SU-DHL-6 (cell line): ENCODE measurements around the gene TMEM178B.

Experiments used
- H2AFZ ChIP-seq: fragments of 200-600 bp; sonication (generic); 2 replicates; pipeline ENCODE4 v1.6.1; 2014; ENCODE audit warnings: low read depth, mild to moderate bottlenecking, moderate library complexity, mixed read lengths, antibody characterized with exemption, low read length; ENCODE audit not compliant: severe bottlenecking
- H3F3A ChIP-seq: fragments of 200-600 bp; shearing (Covaris generic); 2 replicates; pipeline ENCODE4 v1.6.0; 2016; ENCODE audit warnings: antibody characterized with exemption, mild to moderate bottlenecking; ENCODE audit not compliant: insufficient read depth
- H3K27ac ChIP-seq: fragments of 200-600 bp; sonication (generic); 2 replicates; pipeline ENCODE4 v1.5.1; 2016; ENCODE audit warnings: low read depth, mild to moderate bottlenecking, low read length, moderate library complexity, mixed read lengths
- H3K27me3 ChIP-seq: fragments of 200-600 bp; sonication (generic), shearing (Covaris generic); 2 replicates; pipeline ENCODE4 v1.6.0; 2014; ENCODE audit warnings: mild to moderate bottlenecking, low read length
- H3K36me3 ChIP-seq: fragments of 200-600 bp; sonication (generic); 2 replicates; pipeline ENCODE4 v1.6.1; 2014; ENCODE audit warnings: mild to moderate bottlenecking, low read length, mixed read lengths
- H3K4me2 ChIP-seq: fragments of 300-600, 200-600 bp; shearing (Covaris generic), sonication (generic); 2 replicates; pipeline ENCODE4 v1.6.0; 2014; ENCODE audit warnings: low read length, low read depth, mild to moderate bottlenecking; ENCODE audit not compliant: poor library complexity, severe bottlenecking
- H3K4me3 ChIP-seq: fragments of 200-600 bp; sonication (generic); 2 replicates; pipeline ENCODE4 v1.5.1; 2014; ENCODE audit warnings: antibody characterized with exemption, low read length, mild to moderate bottlenecking, mixed read lengths; ENCODE audit not compliant: insufficient read depth, poor library complexity, severe bottlenecking
- H3K79me2 ChIP-seq: fragments of 200-600 bp; sonication (generic); 2 replicates; pipeline ENCODE4 v1.6.1; 2014; ENCODE audit warnings: mild to moderate bottlenecking, low read length, moderate library complexity; ENCODE audit not compliant: insufficient read depth
- H3K9ac ChIP-seq: fragments of 200-600 bp; sonication (generic); 2 replicates; pipeline ENCODE4 v1.7.0; 2014; ENCODE audit warnings: mild to moderate bottlenecking, low read length
- H3K9me2 ChIP-seq: fragments of 200-600 bp; sonication (generic); replicated peaks from 2 replicates; pipeline ENCODE4 v1.6.1; 2014; ENCODE audit warnings: low read length; ENCODE audit not compliant: insufficient read depth
- H3K9me3 ChIP-seq: fragments of 200-600 bp; sonication (generic); 2 replicates; pipeline ENCODE4 v1.6.1; 2014; ENCODE audit warnings: low read length, mixed read lengths; ENCODE audit not compliant: insufficient read depth
- H4K20me1 ChIP-seq: fragments of 200-600 bp; sonication (generic); 2 replicates; pipeline ENCODE4 v1.6.1; 2014; ENCODE audit warnings: low read depth, mild to moderate bottlenecking, antibody characterized with exemption, low read length, moderate library complexity, mixed read lengths
- CTCF ChIP-seq: fragments of 200-600 bp; sonication (generic); IDR thresholded peaks from one replicate; pipeline ENCODE4 v1.5.1; 2017; ENCODE audit warnings: antibody characterized with exemption, mild to moderate bottlenecking, low read length, moderate library complexity; ENCODE audit not compliant: insufficient read depth, poor library complexity, severe bottlenecking
- EZH2phosphoT487 ChIP-seq: fragments of 200-600 bp; sonication (generic), shearing (Covaris generic); conservative IDR thresholded peaks from 2 replicates; pipeline ENCODE4 v1.6.1; 2018; ENCODE audit warnings: mild to moderate bottlenecking, antibody characterized with exemption, low read length, moderate library complexity, mixed read lengths

TMEM178B gene

GRCh38 chr7:141288626-141289025 is 214.8 kb downstream of the TMEM178B start:
- Histone ChIP-seq H3K79me2 (no peaks in the 10 kb centered on the region), H3K9me3 (no peaks in the 10 kb centered on the region), H3F3A (no peaks in the 10 kb centered on the region), H3K9me2 (no peaks in the 10 kb centered on the region), H3K4me2 (no peak overlapping the region), H3K36me3 (no peaks in the 10 kb centered on the region), H2AFZ (no peak overlapping the region), H3K27ac (no peak overlapping the region), H3K4me3 (no peak overlapping the region), H3K27me3 (0 out of 2 replicates have a peak, but pooled peaks cover 3% of the 10 kb centered on the region), H3K9ac (no peak overlapping the region), H4K20me1 (no peaks in the 10 kb centered on the region)
- TF ChIP-seq CTCF = no peak
- TF ChIP-seq EZH2phosphoT487 = no peak

DNA sequence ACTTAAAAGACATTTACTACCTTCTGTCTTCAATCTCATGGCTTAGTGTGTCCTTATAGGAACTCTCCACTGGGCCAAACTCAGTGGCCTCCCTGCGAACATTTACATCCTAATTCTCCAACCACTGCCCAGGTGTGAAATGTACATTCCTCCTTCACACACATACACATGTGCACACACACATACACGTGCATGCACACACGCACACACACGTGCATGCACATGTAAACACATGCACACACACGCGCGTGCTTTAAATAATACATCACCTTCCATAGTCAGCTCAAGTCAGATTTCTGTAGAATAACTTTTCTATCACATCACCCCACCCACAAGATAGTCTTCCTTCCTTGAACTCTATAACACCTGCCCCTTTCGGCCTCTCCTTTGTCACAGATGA is 216.5 kb downstream of the TMEM178B start:
- H3K79me2 ChIP-seq = no peaks in the 10 kb centered on the region
- H3K4me3 ChIP-seq = no peak overlapping the region
- TF ChIP-seq EZH2phosphoT487 (no peak), CTCF (no peak)
- H2AFZ ChIP-seq = no peak overlapping the region
- no peak overlapping the region for H3K9ac ChIP-seq
- H3K27me3 ChIP-seq = 0 out of 2 replicates have a peak, but pooled peaks cover 3% of the 10 kb centered on the region
- H3K4me2 ChIP-seq = no peak overlapping the region
- no peak overlapping the region for H3K27ac ChIP-seq
- no peaks in the 10 kb centered on the region for H3K9me2 ChIP-seq
- no peaks in the 10 kb centered on the region for H4K20me1 ChIP-seq
- no peaks in the 10 kb centered on the region for H3K9me3 ChIP-seq
- H3K36me3 ChIP-seq = no peaks in the 10 kb centered on the region
- H3F3A ChIP-seq = no peaks in the 10 kb centered on the region

DNA sequence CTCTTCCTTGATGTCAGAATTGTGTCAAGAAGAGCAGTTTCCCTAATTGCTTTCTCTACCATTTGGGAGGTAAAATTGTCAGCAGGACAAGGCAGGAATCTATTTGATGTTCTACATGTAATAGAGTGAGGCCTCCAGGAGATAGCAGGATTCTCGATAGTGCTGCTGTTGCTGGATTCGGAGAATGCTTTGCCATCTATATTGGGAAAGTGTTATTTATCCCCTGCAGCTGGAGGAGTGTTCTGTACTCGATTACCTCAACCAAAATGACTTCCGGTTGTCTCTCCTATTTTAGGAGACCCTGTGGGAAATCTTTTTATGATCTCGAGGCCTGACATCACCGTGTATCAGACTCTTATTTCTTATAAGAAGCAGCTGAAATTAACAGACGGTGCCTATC is 217.1 kb downstream of the TMEM178B start:
- no peak overlapping the region for H3K4me2 ChIP-seq
- no peak overlapping the region for H3K4me3 ChIP-seq
- no peak overlapping the region for H3K9ac ChIP-seq
- H3K9me2 ChIP-seq = no peaks in the 10 kb centered on the region
- 0 out of 2 replicates have a peak, but pooled peaks cover 3% of the 10 kb centered on the region for H3K27me3 ChIP-seq
- no peaks in the 10 kb centered on the region for H3K79me2 ChIP-seq
- H4K20me1 ChIP-seq = no peaks in the 10 kb centered on the region
- H3K36me3 ChIP-seq = no peaks in the 10 kb centered on the region
- H3K27ac ChIP-seq = no peak overlapping the region
- H3K9me3 ChIP-seq = no peaks in the 10 kb centered on the region
- H2AFZ ChIP-seq = no peak overlapping the region
- H3F3A ChIP-seq = no peaks in the 10 kb centered on the region
- TF ChIP-seq EZH2phosphoT487 (no peak), CTCF (no peak)

- H3F3A ChIP-seq = no peaks in the 10 kb centered on the region
- H3K27ac ChIP-seq = no peak overlapping the region
- H3K79me2 ChIP-seq = no peaks in the 10 kb centered on the region
- H3K4me3 ChIP-seq = no peak overlapping the region
- no peak overlapping the region for H3K9ac ChIP-seq
- no peaks in the 10 kb centered on the region for H4K20me1 ChIP-seq
- no peaks in the 10 kb centered on the region for H3K9me2 ChIP-seq
- H2AFZ ChIP-seq = no peak overlapping the region
- 0 out of 2 replicates have a peak, but pooled peaks cover 3% of the 10 kb centered on the region for H3K27me3 ChIP-seq
- H3K4me2 ChIP-seq = no peak overlapping the region
- H3K36me3 ChIP-seq = no peaks in the 10 kb centered on the region
- H3K9me3 ChIP-seq = no peaks in the 10 kb centered on the region
- TF ChIP-seq EZH2phosphoT487 (no peak), CTCF (no peak)
Observed at GRCh38 chr7:141291541-141291940, 217.7 kb downstream of the TMEM178B start.
